KMS-11 (cell line): ENCODE data around the gene SLC12A8.

Source experiments
- H2AFZ ChIP-seq: fragments of 200-600 bp; sonication (generic); 2 replicates; pipeline ENCODE4 v1.6.1; 2016; ENCODE audit warnings: antibody characterized with exemption, mixed run types, low read depth
- H3K27ac ChIP-seq: fragments of 200-600 bp; sonication (generic); 2 replicates; pipeline ENCODE4 v1.6.1; 2016; ENCODE audit warnings: mild to moderate bottlenecking, mixed run types
- H3K27me3 ChIP-seq: fragments of 200-600 bp; sonication (generic); 2 replicates; pipeline ENCODE4 v1.6.1; 2017; ENCODE audit warnings: mild to moderate bottlenecking, low read depth, mixed run types, moderate library complexity; ENCODE audit not compliant: insufficient read depth
- H3K36me3 ChIP-seq: fragments of 200-600 bp; sonication (generic); 2 replicates; pipeline ENCODE4 v1.6.1; 2017; ENCODE audit warnings: mild to moderate bottlenecking, mixed run types; ENCODE audit not compliant: insufficient read depth
- H3K4me1 ChIP-seq: fragments of 200-600 bp; sonication (generic); 2 replicates; pipeline ENCODE4 v1.6.1; 2016; ENCODE audit warnings: mild to moderate bottlenecking, low read depth, mixed run types; ENCODE audit not compliant: poor library complexity, severe bottlenecking
- H3K4me2 ChIP-seq: fragments of 200-600 bp; sonication (generic); 2 replicates; pipeline ENCODE4 v1.7.0; 2016; ENCODE audit warnings: mild to moderate bottlenecking, mixed run types
- H3K4me3 ChIP-seq: fragments of 200-600 bp; sonication (generic); IDR thresholded peaks from 2 replicates; pipeline ENCODE4 v1.6.1; 2017; ENCODE audit warnings: low read depth, low read length, mixed read lengths; ENCODE audit not compliant: insufficient read depth
- H3K79me2 ChIP-seq: fragments of 200-600 bp; sonication (generic); 2 replicates; pipeline ENCODE4 v1.6.1; 2016; ENCODE audit warnings: low read depth, mixed run types; ENCODE audit not compliant: insufficient read depth
- H3K9ac ChIP-seq: fragments of 200-600 bp; sonication (generic); 2 replicates; pipeline ENCODE4 v1.6.1; 2016; ENCODE audit warnings: mild to moderate bottlenecking, mixed run types
- H4K20me1 ChIP-seq: fragments of 200-600 bp; sonication (generic); 2 replicates; pipeline ENCODE4 v1.6.1; 2016; ENCODE audit warnings: mild to moderate bottlenecking, mixed run types; ENCODE audit not compliant: insufficient read depth
- CTCF ChIP-seq: fragments of 200-600 bp; sonication (generic); conservative IDR thresholded peaks from 2 replicates; pipeline ENCODE4 v1.6.1; 2017; ENCODE audit warnings: low read depth, mild to moderate bottlenecking, antibody characterized with exemption, low read length, moderate library complexity, mixed read lengths

Gene SLC12A8

GRCh38 chr3:125080077-125080476 is 132.5 kb downstream of the SLC12A8 start:
- no peak overlapping the region for H2AFZ ChIP-seq
- no peaks in the 10 kb centered on the region for H4K20me1 ChIP-seq
- TF ChIP-seq CTCF, result no peak
- H3K4me3 ChIP-seq, result no peak overlapping the region
- H3K4me1 ChIP-seq, result no peaks in the 10 kb centered on the region
- H3K27ac ChIP-seq, result no peak overlapping the region
- no peaks in the 10 kb centered on the region for H3K36me3 ChIP-seq
- H3K9ac ChIP-seq, result no peak overlapping the region
- H3K4me2 ChIP-seq, result no peak overlapping the region
- no peaks in the 10 kb centered on the region for H3K79me2 ChIP-seq
- H3K27me3 ChIP-seq, result no peaks in the 10 kb centered on the region

GRCh38 chr3:125079675-125080045 is 132.9 kb downstream of the SLC12A8 start:
- H3K4me2 ChIP-seq, result no peak overlapping the region
- no peak for TF ChIP-seq CTCF

GRCh38 chr3:125078951-125079674 is 133.4 kb downstream of the SLC12A8 start:
- no peak overlapping the region for H3K27ac ChIP-seq
- no peak for TF ChIP-seq CTCF
- no peaks in the 10 kb centered on the region for H3K27me3 ChIP-seq
- no peaks in the 10 kb centered on the region for H4K20me1 ChIP-seq
- H3K4me2 ChIP-seq, result no peak overlapping the region
- no peak overlapping the region for H3K9ac ChIP-seq
- no peak overlapping the region for H2AFZ ChIP-seq
- no peaks in the 10 kb centered on the region for H3K36me3 ChIP-seq
- no peaks in the 10 kb centered on the region for H3K79me2 ChIP-seq
- no peaks in the 10 kb centered on the region for H3K4me1 ChIP-seq
- no peak overlapping the region for H3K4me3 ChIP-seq

More at GRCh38 chr3:125079675-125080045, 132.9 kb downstream of the SLC12A8 start:
- Histone ChIP-seq H2AFZ (no peak overlapping the region), H4K20me1 (no peaks in the 10 kb centered on the region), H3K79me2 (no peaks in the 10 kb centered on the region), H3K36me3 (no peaks in the 10 kb centered on the region), H3K27ac (no peak overlapping the region), H3K9ac (no peak overlapping the region), H3K27me3 (no peaks in the 10 kb centered on the region), H3K4me3 (no peak overlapping the region), H3K4me1 (no peaks in the 10 kb centered on the region)

GRCh38 chr3:125077864-125078263 is 134.7 kb downstream of the SLC12A8 start:
- no peak for TF ChIP-seq CTCF
- H3K27ac ChIP-seq, result no peak overlapping the region
- no peaks in the 10 kb centered on the region for H3K27me3 ChIP-seq
- no peak overlapping the region for H3K9ac ChIP-seq
- H2AFZ ChIP-seq, result no peak overlapping the region
- H3K4me1 ChIP-seq, result no peaks in the 10 kb centered on the region
- H3K4me2 ChIP-seq, result no peak overlapping the region
- H3K4me3 ChIP-seq, result no peak overlapping the region
- H4K20me1 ChIP-seq, result no peaks in the 10 kb centered on the region
- no peaks in the 10 kb centered on the region for H3K36me3 ChIP-seq
- no peaks in the 10 kb centered on the region for H3K79me2 ChIP-seq
